GM10248 (cell line): ENCODE data around the gene VMA21.

Experiments
- CTCF ChIA-PET: fragments of 300-600 bp; sonication (Branson Sonifier 250); formaldehyde crosslinking; extraction: SDS; loops from one replicate; lab custom pipeline; 2021; ENCODE audit warnings: antibody characterized with exemption; lab: Yijun Ruan, JAX
- POLR2A ChIA-PET: fragments of 350-650 bp; sonication (Branson Sonifier 250); formaldehyde crosslinking; extraction: SDS; loops from one replicate; lab custom pipeline; 2020; ENCODE audit warnings: antibody characterized with exemption; lab: Yijun Ruan, JAX
- DNase-seq: peaks from one replicate; pipeline ENCODE4 v3.0.0; 2012; ENCODE audit errors: extremely low spot score
- CTCF ChIP-seq: IDR thresholded peaks from 2 replicates; pipeline ENCODE4 v1.5.1; 2012; ENCODE audit warnings: mild to moderate bottlenecking, low read depth; ENCODE audit errors: extremely low read depth, missing control alignments, control extremely low read depth

The VMA21 gene, protein sequence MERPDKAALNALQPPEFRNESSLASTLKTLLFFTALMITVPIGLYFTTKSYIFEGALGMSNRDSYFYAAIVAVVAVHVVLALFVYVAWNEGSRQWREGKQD

GRCh38 chrX:151396825-151397740 is at the start of gene VMA21:
Gene VMA21, plus strand, starts transcription at chrX:151397206. Its CDS starts 103 bp downstream, at chrX:151397309.
- POLR2A ChIA-PET = no interaction called here
- CTCF ChIA-PET = interaction anchor here (1.6 kb wide), 2 partner anchors 9 to 14 kb away, joined by 4 to 5 read pairs; no protein-coding TSS in a partner anchor
- peak; percentile 83 for DNase-seq
- TF ChIP-seq CTCF = no peak

GRCh38 chrX:151359341-151359740 is 37.7 kb upstream of the VMA21 start:
- ChIA-PET CTCF (interaction anchor here (1.0 to 2.2 kb wide), 5 partner anchors 15 to 55 kb away, joined by 3 to 9 read pairs (median 3); no protein-coding TSS in a partner anchor), POLR2A (no interaction called here)
- DNase-seq = no peak
- TF ChIP-seq CTCF = no peak

DNA sequence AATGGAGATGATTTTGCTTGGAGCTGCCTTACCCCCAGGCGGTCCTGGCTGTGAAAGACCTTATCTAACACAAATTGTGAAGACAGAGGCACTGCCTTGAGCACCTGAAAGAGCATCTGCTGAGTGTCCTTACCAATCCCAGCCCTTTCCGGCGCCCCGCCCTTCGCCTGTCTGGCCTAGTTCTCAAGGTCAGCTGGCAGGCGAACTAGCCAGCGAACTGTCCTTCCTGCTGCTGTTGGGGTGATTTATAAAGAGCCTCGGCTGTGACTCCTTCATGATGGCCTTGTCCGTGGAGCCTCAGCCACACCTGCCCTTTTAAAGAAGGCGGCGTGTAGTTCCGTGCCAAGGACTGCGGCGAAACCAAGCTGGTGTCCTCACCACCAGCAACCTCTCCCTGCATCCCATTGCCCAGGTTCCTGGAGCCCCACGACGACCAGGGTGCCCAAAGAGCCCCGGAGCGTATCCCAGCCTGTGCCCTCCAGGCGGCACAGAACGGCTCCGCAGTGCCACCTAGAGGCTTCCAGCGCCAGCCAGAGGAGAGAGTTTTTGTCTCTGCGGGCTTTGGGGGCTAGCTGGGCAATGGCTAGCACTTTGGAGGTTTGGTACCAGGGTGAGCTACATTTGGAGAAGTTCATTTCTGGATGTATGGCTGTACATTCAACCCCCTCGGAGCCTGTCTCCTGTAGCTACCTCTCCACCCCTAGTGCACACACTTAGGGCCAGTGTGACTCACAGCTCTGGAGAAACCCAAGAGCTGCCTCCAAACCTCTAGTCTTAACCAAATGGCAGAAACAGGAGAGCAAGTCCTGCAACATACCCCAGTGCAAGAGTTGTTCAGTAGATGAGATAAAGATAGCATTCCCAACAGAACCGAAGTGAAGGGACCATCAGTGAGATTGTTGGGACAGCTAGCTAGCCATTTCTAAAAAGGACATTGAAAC is 36.8 kb upstream of the VMA21 start:
- peak; percentile 57 for TF ChIP-seq CTCF
- ChIA-PET POLR2A (no interaction called here), CTCF (interaction anchor here (0.6 to 2.2 kb wide), 13 partner anchors 10 to 59 kb away, joined by 3 to 9 read pairs (median 4); no protein-coding TSS in a partner anchor)
- peak; percentile 52 for DNase-seq

GRCh38 chrX:151363316-151363715 is 33.7 kb upstream of the VMA21 start:
- no peak for DNase-seq
- POLR2A ChIA-PET = no interaction called here
- CTCF ChIA-PET = no interaction called here
- TF ChIP-seq CTCF = no peak

DNA sequence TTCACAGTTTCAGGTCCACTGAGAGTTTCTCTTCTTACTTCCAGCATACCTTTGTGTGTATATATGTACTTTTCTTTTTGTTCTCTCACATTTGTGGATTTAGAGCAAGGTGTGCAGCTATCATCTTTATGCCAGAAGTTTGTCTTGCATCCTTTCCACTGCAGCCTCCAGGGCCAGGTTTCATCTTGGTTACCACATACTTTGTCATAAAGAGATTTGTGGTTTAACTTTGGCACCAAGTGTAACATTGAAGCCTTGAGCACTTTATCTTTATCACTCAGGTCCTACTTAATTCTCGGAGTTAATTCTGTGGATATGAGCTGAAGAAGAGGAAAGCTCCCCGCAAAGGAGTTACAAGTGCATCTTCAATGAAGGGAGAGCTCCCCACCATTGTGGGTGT is 31.4 kb upstream of the VMA21 start:
- TF ChIP-seq CTCF = no peak
- CTCF ChIA-PET = no interaction called here

GRCh38 chrX:151370906-151371305 is 26.1 kb upstream of the VMA21 start:
- POLR2A ChIA-PET = no interaction called here
- CTCF ChIA-PET = no interaction called here
- no peak for DNase-seq
- TF ChIP-seq CTCF = no peak

More for the DNA sequence above, 31.4 kb upstream of the VMA21 start:
- DNase-seq = no peak
- POLR2A ChIA-PET = no interaction called here
